H1 (cell line): ENCODE measurements around the gene TBCB.

Experiments
- EP300 ChIP-seq, 2 experiments: IDR thresholded peaks; 1 replicate in 1 of 2; 2 replicates in 1 of 2; pipeline ENCODE4 v1.6.1; 2011 to 2012; ENCODE audit warnings: low read depth in 2 of 2, low read length in 2 of 2, mild to moderate bottlenecking in 2 of 2, borderline replicate concordance in 1 of 2, inconsistent platforms in 1 of 2, moderate library complexity in 1 of 2
- TF ChIP-seq, protein P1 (sequence below), 3 experiments: IDR thresholded peaks; 1 replicate in 2 of 3; 2 replicates in 1 of 3; pipeline versions ENCODE4 v1.5.1 to v1.6.1; 2011; ENCODE audit warnings: low read length in 3 of 3, mild to moderate bottlenecking in 3 of 3, inconsistent platforms in 2 of 3, low read depth in 1 of 3, moderate library complexity in 1 of 3; ENCODE audit not compliant: insufficient read depth in 1 of 3; ENCODE audit errors: control extremely low read depth in 1 of 3

GRCh38 chr19:36163813-36164212 lies 48.5 kb downstream of the TBCB start:
- TF ChIP-seq, protein P1, sequence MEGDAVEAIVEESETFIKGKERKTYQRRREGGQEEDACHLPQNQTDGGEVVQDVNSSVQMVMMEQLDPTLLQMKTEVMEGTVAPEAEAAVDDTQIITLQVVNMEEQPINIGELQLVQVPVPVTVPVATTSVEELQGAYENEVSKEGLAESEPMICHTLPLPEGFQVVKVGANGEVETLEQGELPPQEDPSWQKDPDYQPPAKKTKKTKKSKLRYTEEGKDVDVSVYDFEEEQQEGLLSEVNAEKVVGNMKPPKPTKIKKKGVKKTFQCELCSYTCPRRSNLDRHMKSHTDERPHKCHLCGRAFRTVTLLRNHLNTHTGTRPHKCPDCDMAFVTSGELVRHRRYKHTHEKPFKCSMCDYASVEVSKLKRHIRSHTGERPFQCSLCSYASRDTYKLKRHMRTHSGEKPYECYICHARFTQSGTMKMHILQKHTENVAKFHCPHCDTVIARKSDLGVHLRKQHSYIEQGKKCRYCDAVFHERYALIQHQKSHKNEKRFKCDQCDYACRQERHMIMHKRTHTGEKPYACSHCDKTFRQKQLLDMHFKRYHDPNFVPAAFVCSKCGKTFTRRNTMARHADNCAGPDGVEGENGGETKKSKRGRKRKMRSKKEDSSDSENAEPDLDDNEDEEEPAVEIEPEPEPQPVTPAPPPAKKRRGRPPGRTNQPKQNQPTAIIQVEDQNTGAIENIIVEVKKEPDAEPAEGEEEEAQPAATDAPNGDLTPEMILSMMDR (IDR thresholded peaks at IDR 0.05; ENCODE audit: control extremely low read depth in 1 of 3, insufficient read depth in 1 of 3, low read depth in 1 of 3, low read length in 3 of 3) = no peak
- no peak for TF ChIP-seq EP300 (IDR thresholded peaks at IDR 0.05; ENCODE audit: borderline replicate concordance in 1 of 2, low read depth in 2 of 2, low read length in 2 of 2)
